Measurements from ENCODE around the gene DEPP1. TPM values are rescaled to one million over a fixed set of nuclear protein-coding genes. Genes with fewer than 3 reads are reported as not detected.

DEPP1 gene
- total and polyA plus RNA-seq, 2 experiments from 2014 or later: 0.37 to 1.3 TPM

GRCh38 chr10:44971434-44971833 is 7.2 kb downstream of the DEPP1 start:
- Histone ChIP-seq H3K9me2 (ENCODE audit: insufficient read depth) (peaks cover 1% of the 10 kb centered on the region; the same call in 1 of the 2 replicates), H3K27me3 (ENCODE audit: insufficient read depth) (no peaks in the 10 kb centered on the region), H4K20me1 (replicated peaks; ENCODE audit: insufficient read depth) (no peaks in the 10 kb centered on the region), H2AFZ (no peak overlapping the region), H3K79me2 (replicated peaks; ENCODE audit: insufficient read depth) (no peaks in the 10 kb centered on the region; the same call in 1 of the 2 replicates), H3K4me3 (no peak overlapping the region), H3K4me1 (ENCODE audit: insufficient read depth) (peaks cover 31% of the 10 kb centered on the region), H3K36me3 (ENCODE audit: insufficient read depth) (no peaks in the 10 kb centered on the region), H3F3A (replicated peaks; ENCODE audit: low read depth) (no peaks in the 10 kb centered on the region), H3K4me2 (no peak overlapping the region), H3K27ac (ENCODE audit: low read depth) (no peak overlapping the region)
- Mint-ChIP-seq H3K4me1 (peaks cover 40% of the 10 kb centered on the region), H3K36me3 (ENCODE audit: low read depth) (peaks cover 19% of the 10 kb centered on the region), H3K4me3 (no peak overlapping the region), H3K27ac (no peak overlapping the region), H3K27me3 (ENCODE audit: insufficient read depth, low read depth, poor library complexity) (peaks cover 13% of the 10 kb centered on the region), H3K9me3 (no peaks in the 10 kb centered on the region)
- ATAC-seq: no peak
- TF ChIP-seq JUNB (IDR thresholded peaks at IDR 0.05; ENCODE audit: unreplicated experiment): no peak
- no peak for TF ChIP-seq CREB1 (CRISPR knock-in tag; IDR thresholded peaks at IDR 0.05; ENCODE audit: low read depth)
- TF ChIP-seq ZNF462 (CRISPR knock-in tag; IDR thresholded peaks at IDR 0.05): no peak
- TF ChIP-seq REST (IDR thresholded peaks at IDR 0.05; ENCODE audit: unreplicated experiment): no peak
- no peak for TF ChIP-seq STAT1 (IDR thresholded peaks at IDR 0.05; ENCODE audit: unreplicated experiment)
- no peak for TF ChIP-seq ZNF114 (CRISPR knock-in tag; IDR thresholded peaks at IDR 0.05)
- no peak for TF ChIP-seq POLR2AphosphoS5 (IDR thresholded peaks at IDR 0.05; ENCODE audit: low read depth)
- TF ChIP-seq ETS1 (IDR thresholded peaks at IDR 0.05): no peak
- no peak for TF ChIP-seq CTCF (conservative IDR thresholded peaks at IDR 0.05; ENCODE audit: low read depth in 2 of 2)
- no peak for TF ChIP-seq EZH2phosphoT487 (IDR thresholded peaks at IDR 0.05; ENCODE audit: unreplicated experiment)
- no peak for TF ChIP-seq ZNF331 (CRISPR knock-in tag; IDR thresholded peaks at IDR 0.05; ENCODE audit: low read depth)
- DNase-seq (ENCODE audit: low spot score): no peak
